ENCODE results near the gene XPNPEP2. TPM values are rescaled to one million over a fixed set of nuclear protein-coding genes. Genes with fewer than 3 reads are reported as not detected.

Gene XPNPEP2
- total RNA-seq, 1 experiment from 2014 or later = not detected

GRCh38 chrX:129754056-129755024, 15.6 kb downstream of the XPNPEP2 start:
- Histone ChIP-seq H3K4me3 (ENCODE audit: low read length) (no peak overlapping the region), H3F3A (ENCODE audit: low read length, unreplicated experiment) (no peaks in the 10 kb centered on the region), H3K27me3 (ENCODE audit: low read length) (no peaks in the 10 kb centered on the region), H3K4me2 (ENCODE audit: low read length) (no peak overlapping the region), H4K20me1 (ENCODE audit: low read length) (no peaks in the 10 kb centered on the region), H3K27ac (ENCODE audit: low read length) (no peak overlapping the region), H3K9ac (ENCODE audit: low read length) (no peak overlapping the region), H3K79me2 (ENCODE audit: low read length) (no peaks in the 10 kb centered on the region), H2AFZ (ENCODE audit: low read length) (no peak overlapping the region), H3K9me2 (replicated peaks; ENCODE audit: low read length) (no peaks in the 10 kb centered on the region), H3K36me3 (ENCODE audit: low read depth, low read length) (no peaks in the 10 kb centered on the region), H3K9me3 (ENCODE audit: low read length) (no peaks in the 10 kb centered on the region), H3K4me1 (ENCODE audit: insufficient read depth, low read length) (no peaks in the 10 kb centered on the region)
- POLR2A ChIA-PET (ENCODE audit: unreplicated experiment) = no interaction called here
- ATAC-seq (no peak), DNase-seq (no peak)
- no TSS peak for BruUV-seq (replicated peaks)
- no peak for TF ChIP-seq EZH2 (IDR thresholded peaks at IDR 0.05; ENCODE audit: low read length, unreplicated experiment)
- no peak for TF ChIP-seq EZH2phosphoT487 (IDR thresholded peaks at IDR 0.05; ENCODE audit: borderline replicate concordance, low read length)
- peak; percentile 50; the same call in 1 of the 2 replicates for TF ChIP-seq CTCF (conservative IDR thresholded peaks at IDR 0.05; ENCODE audit: low read depth, low read length)
- intact Hi-C loops (cut with micrococcal nuclease) = no loop called here
- CTCF ChIA-PET = no interaction called here

DNA sequence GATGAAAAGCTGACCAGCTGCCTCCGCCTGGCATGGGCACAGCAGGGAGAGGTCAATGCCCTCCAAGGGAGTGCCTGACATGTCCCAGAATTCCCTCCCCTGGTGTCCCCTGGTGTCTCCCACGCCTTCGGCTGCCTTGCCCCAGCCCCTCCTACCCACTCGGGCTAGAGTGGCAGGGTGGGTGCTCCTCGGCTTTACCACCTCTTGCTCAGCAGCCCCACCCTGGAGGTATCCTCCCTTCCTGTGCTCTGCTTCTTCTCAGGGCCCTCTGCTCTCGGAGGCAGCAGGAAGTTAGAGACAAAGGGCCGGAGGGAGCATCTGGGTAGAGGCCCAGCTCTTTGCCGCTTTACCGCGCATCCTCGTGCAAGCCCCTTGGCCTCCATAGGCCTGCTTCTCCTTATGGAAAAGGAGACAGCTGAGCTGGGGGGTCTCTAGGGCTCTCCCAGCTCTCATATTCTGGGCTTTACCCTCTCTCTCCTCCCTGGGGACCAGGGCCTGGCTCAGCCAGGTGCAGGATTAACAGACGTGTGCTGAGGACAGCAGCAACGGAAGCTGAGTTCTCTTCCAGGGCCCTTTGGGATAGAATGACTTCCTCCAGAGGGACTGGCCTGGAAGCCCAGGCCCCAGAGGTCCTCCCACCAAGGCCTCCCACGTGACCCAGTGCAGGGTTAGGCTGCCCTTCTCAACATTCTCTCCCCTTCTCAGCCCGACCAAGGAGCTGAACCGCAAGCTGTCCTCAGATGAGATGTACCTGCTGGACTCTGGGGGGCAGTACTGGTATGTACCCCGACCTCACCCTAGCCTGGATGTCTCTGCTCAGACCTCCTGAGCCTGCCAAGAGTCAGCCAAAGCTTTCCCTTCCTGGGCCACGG, 17.2 kb downstream of the XPNPEP2 start:
- Histone ChIP-seq H3K4me3 (ENCODE audit: low read length) (no peak overlapping the region), H3K4me1 (ENCODE audit: insufficient read depth, low read length) (no peaks in the 10 kb centered on the region), H3K9ac (ENCODE audit: low read length) (no peak overlapping the region), H3K4me2 (ENCODE audit: low read length) (no peak overlapping the region), H3K79me2 (ENCODE audit: low read length) (no peaks in the 10 kb centered on the region), H3F3A (ENCODE audit: low read length, unreplicated experiment) (no peaks in the 10 kb centered on the region), H3K27ac (ENCODE audit: low read length) (no peak overlapping the region), H3K36me3 (ENCODE audit: low read depth, low read length) (no peaks in the 10 kb centered on the region), H3K9me3 (ENCODE audit: low read length) (no peaks in the 10 kb centered on the region), H2AFZ (ENCODE audit: low read length) (no peak overlapping the region), H3K27me3 (ENCODE audit: low read length) (no peaks in the 10 kb centered on the region), H4K20me1 (ENCODE audit: low read length) (no peaks in the 10 kb centered on the region), H3K9me2 (replicated peaks; ENCODE audit: low read length) (no peaks in the 10 kb centered on the region)
- DNase-seq (no peak), ATAC-seq (no peak)
- CTCF ChIA-PET = no interaction called here
- no TSS peak for BruUV-seq (replicated peaks)
- POLR2A ChIA-PET (ENCODE audit: unreplicated experiment) = no interaction called here
- intact Hi-C loops (cut with micrococcal nuclease) = no loop called here
- TF ChIP-seq EZH2 (IDR thresholded peaks at IDR 0.05; ENCODE audit: low read length, unreplicated experiment) (no peak), EZH2phosphoT487 (IDR thresholded peaks at IDR 0.05; ENCODE audit: borderline replicate concordance, low read length) (no peak), CTCF (conservative IDR thresholded peaks at IDR 0.05; ENCODE audit: low read depth, low read length) (no peak)
